ENCODE results near the gene DENND4A.

DNA sequence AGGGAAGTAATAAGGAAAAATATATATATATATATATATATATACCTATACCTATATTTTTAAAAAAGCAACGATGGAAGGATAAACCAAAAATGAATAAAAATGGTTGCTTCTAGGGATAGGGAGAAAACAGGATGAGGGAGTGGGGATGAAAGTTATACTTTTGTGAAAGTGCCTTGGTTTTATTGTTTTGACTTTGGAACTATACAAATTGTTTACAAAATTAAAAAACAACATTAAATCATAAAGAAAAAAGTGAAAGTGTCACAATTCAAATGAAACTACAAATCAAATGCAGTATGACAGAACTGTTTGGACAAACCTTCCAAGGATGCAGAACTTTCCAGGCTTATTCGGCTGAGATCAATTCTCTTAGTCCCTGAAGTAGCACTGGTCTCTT, 116.0 kb downstream of the DENND4A start:
- TF ChIP-seq POLR2A (IDR thresholded peaks at IDR 0.05), result no peak
- TF ChIP-seq, protein P1, sequence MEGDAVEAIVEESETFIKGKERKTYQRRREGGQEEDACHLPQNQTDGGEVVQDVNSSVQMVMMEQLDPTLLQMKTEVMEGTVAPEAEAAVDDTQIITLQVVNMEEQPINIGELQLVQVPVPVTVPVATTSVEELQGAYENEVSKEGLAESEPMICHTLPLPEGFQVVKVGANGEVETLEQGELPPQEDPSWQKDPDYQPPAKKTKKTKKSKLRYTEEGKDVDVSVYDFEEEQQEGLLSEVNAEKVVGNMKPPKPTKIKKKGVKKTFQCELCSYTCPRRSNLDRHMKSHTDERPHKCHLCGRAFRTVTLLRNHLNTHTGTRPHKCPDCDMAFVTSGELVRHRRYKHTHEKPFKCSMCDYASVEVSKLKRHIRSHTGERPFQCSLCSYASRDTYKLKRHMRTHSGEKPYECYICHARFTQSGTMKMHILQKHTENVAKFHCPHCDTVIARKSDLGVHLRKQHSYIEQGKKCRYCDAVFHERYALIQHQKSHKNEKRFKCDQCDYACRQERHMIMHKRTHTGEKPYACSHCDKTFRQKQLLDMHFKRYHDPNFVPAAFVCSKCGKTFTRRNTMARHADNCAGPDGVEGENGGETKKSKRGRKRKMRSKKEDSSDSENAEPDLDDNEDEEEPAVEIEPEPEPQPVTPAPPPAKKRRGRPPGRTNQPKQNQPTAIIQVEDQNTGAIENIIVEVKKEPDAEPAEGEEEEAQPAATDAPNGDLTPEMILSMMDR (IDR thresholded peaks at IDR 0.05), result no peak
- no peak for TF ChIP-seq EP300 (IDR thresholded peaks at IDR 0.05)
